Naive thymus-derived CD4-positive, alpha-beta T cell (primary cell): ENCODE measurements around the gene PHLDA2. TPM values are rescaled to one million over a fixed set of nuclear protein-coding genes. Genes with fewer than 3 reads are reported as not detected.
A peak's percentile ranks its signal among the peaks of the same experiment; 100 is the strongest.

Source experiments
- ATAC-seq: fragments of 150-1000 bp; cut with Tn5 transposase; 2 replicates; pipeline ENCODE4 v1.10.0; 2021; ENCODE audit warnings: mild to moderate bottlenecking, moderate library complexity
- CTCF ChIA-PET: fragments of 350-600 bp; sonication (Branson Sonifier 250); formaldehyde crosslinking; loops from one replicate; lab custom pipeline; 2021; ENCODE audit warnings: antibody characterized with exemption; lab: Charles Lee
- POLR2A ChIA-PET: fragments of 350-600 bp; sonication (Branson Sonifier 250); formaldehyde crosslinking; loops from one replicate; lab custom pipeline; 2021; ENCODE audit warnings: antibody characterized with exemption, inconsistent platforms; lab: Charles Lee
- DNase-seq, 9 donors: peaks; one replicate each; pipeline versions ENCODE4 v3.0.0 to v3.0.0-alpha.2; 2020 to 2022; ENCODE audit warnings: mixed read lengths in 1 of 9
- H3K27ac ChIP-seq: one replicate; pipeline ENCODE4 v1.7.0; 2013; ENCODE audit warnings: mild to moderate bottlenecking, low read depth, low read length, moderate library complexity
- H3K27me3 ChIP-seq, 2 donors: one replicate each; pipeline ENCODE4 v1.7.0; 2013; ENCODE audit warnings: low read length in 2 of 2, mild to moderate bottlenecking in 2 of 2, moderate library complexity in 2 of 2; ENCODE audit not compliant: control insufficient read depth in 2 of 2, insufficient read depth in 2 of 2
- H3K36me3 ChIP-seq, 3 experiments: 1 replicate in 2 of 3; 2 replicates in 1 of 3; pipeline ENCODE4 v1.7.0; 2013; ENCODE audit warnings: low read length in 3 of 3, mild to moderate bottlenecking in 3 of 3, moderate library complexity in 1 of 3; ENCODE audit not compliant: insufficient read depth in 3 of 3, control insufficient read depth in 2 of 3
- H3K4me1 ChIP-seq, 2 donors: one replicate each; pipeline ENCODE4 v1.7.0; 2013; ENCODE audit warnings: low read length in 2 of 2, mild to moderate bottlenecking in 2 of 2, moderate library complexity in 1 of 2; ENCODE audit not compliant: control insufficient read depth in 2 of 2, insufficient read depth in 2 of 2
- H3K4me3 ChIP-seq: 2 replicates; pipeline ENCODE4 v1.7.0; 2013; ENCODE audit warnings: mild to moderate bottlenecking, low read length
- H3K9me3 ChIP-seq, 3 experiments: 1 replicate in 2 of 3; 2 replicates in 1 of 3; pipeline ENCODE4 v1.7.0; 2013; ENCODE audit warnings: low read length in 3 of 3; ENCODE audit not compliant: control insufficient read depth in 2 of 3
- H3K27ac Mint-ChIP-seq, 9 donors: one replicate each; pipeline ENCODE4 v1.8.0; 2020 to 2022; ENCODE audit warnings: mixed read lengths in 9 of 9, mild to moderate bottlenecking in 8 of 9, moderate library complexity in 5 of 9, inconsistent platforms in 2 of 9
- H3K27me3 Mint-ChIP-seq, 5 donors: one replicate each; pipeline ENCODE4 v1.8.0; 2021 to 2022; ENCODE audit warnings: mixed read lengths in 5 of 5, mild to moderate bottlenecking in 1 of 5
- H3K36me3 Mint-ChIP-seq, 5 donors: one replicate each; pipeline ENCODE4 v1.8.0; 2020 to 2022; ENCODE audit warnings: mixed read lengths in 5 of 5, mild to moderate bottlenecking in 3 of 5, inconsistent platforms in 1 of 5
- H3K4me1 Mint-ChIP-seq, 7 donors: one replicate each; pipeline ENCODE4 v1.8.0; 2020 to 2022; ENCODE audit warnings: mixed read lengths in 7 of 7, mild to moderate bottlenecking in 3 of 7, inconsistent platforms in 1 of 7
- H3K4me3 Mint-ChIP-seq, 10 donors: one replicate each; pipeline ENCODE4 v1.8.0; 2020 to 2022; ENCODE audit warnings: mild to moderate bottlenecking in 10 of 10, mixed read lengths in 10 of 10, moderate library complexity in 6 of 10, inconsistent platforms in 2 of 10
- H3K9me3 Mint-ChIP-seq, 11 donors: one replicate each; pipeline ENCODE4 v1.8.0; 2020 to 2022; ENCODE audit warnings: mixed read lengths in 11 of 11, mild to moderate bottlenecking in 4 of 11, inconsistent platforms in 1 of 11, moderate library complexity in 1 of 11
- intact Hi-C, 2 donors: fragments of 100-400 bp; cut with micrococcal nuclease; formaldehyde crosslinking; loops; one replicate each; pipeline ENCODE4 v1.15.1; 2023
- polyA plus RNA-seq, 2 donors: library from polyadenylated mRNA; unstranded; fragments of 300-500 nt; fragmentation: Illumina TruSeq; gene quantifications; one replicate each; pipeline ENCODE4 v1.2.3, GENCODE V29; 2021
- total RNA-seq, 6 experiments: library from RNA in 5 of 6; stranded (reverse) in 5 of 6; gene quantifications; 1 replicate in 5 of 6; 2 replicates in 1 of 6; pipeline ENCODE4 v1.2.3 and lab custom pipeline; 2021 to 2026

The PHLDA2 gene
- total and polyA plus RNA-seq, 7 experiments from 2014 or later: 2.5 to 7.9 (median 4.5) TPM; not detected in 4

DNA sequence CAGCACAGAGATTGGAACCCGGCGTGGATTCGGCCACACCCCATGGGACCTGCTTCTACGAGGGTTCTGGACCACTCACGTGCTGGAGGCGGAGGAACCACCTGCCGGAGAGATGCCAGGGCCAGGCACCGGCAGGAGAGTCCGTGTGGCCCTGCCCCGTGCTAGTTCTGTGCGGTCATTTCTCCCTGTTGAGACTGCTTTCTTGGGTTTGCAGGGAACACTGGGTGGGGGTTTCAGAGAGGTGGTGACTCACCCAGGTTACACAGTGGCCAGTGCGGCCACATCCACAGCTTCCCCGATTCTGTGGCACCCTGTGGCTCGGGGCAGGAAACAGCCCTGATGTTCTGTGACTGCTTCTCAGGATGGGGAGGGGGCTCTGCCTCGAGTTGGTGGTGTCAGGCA, 3.6 kb upstream of the PHLDA2 start:
- DNase-seq: no peak
- intact Hi-C loops: no loop called here
- ChIA-PET POLR2A (no interaction called here), CTCF (no interaction called here)
- Mint-ChIP-seq H3K27ac (peak overlapping the region in 1 of 9 donors; percentile 42), H3K4me1 (peaks cover 12 to 30% (median 18%) of the 10 kb centered on the region in 7 donors), H3K4me3 (no peak overlapping the region), H3K36me3 (peaks cover 0 to 8% (median 3%) of the 10 kb centered on the region in 5 donors), H3K9me3 (peaks cover 0 to 12% (median 9%) of the 10 kb centered on the region in 11 donors), H3K27me3 (peaks cover 4 to 17% (median 8%) of the 10 kb centered on the region in 5 donors)
- Histone ChIP-seq H3K27me3 (peaks cover 3 to 4% of the 10 kb centered on the region in 2 donors), H3K4me3 (no peak overlapping the region), H3K9me3 (peaks cover 4 to 7% (median 6%) of the 10 kb centered on the region in 3 experiments), H3K36me3 (no peaks in the 10 kb centered on the region), H3K27ac (no peak overlapping the region), H3K4me1 (peaks cover 13 to 17% of the 10 kb centered on the region in 2 donors)
- peak; percentile 60 for ATAC-seq

DNA sequence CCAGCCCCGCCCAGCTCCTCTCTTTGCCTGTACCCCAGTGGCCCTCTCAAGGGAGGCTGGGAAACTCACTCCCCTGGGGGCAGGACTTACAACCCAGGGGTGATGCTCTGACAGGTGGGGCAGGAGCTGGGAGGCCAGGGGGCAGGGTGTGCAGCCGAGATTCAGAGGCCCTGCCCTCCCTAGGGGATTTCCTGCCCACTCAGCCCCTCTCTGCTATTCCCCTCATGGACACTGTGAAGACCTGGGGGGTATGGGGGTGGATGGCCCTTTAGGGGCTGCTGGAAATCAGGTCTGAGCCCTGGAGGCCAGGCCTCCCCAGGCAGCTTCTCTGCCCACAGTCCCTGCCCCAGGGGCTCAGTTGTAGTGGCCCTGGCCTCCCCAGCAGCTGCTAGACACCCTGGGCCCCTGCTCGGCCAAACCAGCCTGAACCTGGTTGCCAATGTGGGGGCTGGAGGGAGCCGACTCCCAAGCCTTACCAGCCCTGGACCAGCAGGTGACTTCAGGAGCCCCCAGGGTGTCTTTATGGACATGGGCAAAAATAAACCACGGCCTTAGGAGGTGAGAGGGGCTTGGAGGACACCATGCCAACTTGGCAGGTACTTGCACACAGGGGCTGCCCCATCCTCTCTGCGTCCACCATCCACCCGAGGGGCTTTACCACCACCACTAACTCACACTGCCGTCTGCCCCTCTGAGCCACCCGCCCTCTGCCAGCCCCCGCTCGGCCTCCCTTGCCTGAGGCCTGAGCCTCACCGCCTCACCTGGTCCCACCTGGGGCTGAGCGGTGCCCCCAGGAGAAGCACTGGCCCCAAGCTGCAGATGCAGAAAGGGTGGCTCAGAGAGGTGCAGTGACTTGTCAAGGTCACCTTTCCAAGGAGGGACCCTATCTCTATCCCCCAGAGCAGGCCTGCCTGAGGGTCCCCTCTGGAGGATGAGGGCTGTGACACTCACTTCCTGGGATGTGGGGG, 2.8 kb upstream of the PHLDA2 start:
- intact Hi-C loops: no loop called here
- Histone ChIP-seq H3K27ac (no peak overlapping the region), H3K9me3 (no peaks in the 10 kb centered on the region), H3K4me1 (peaks cover 13 to 20% of the 10 kb centered on the region in 2 donors), H3K4me3 (no peak overlapping the region), H3K36me3 (no peaks in the 10 kb centered on the region), H3K27me3 (peaks cover 3 to 4% of the 10 kb centered on the region in 2 donors)
- H3K27me3 Mint-ChIP-seq: peaks cover 4 to 24% (median 8%) of the 10 kb centered on the region in 5 donors
- POLR2A ChIA-PET: no interaction called here
- peaks cover 0 to 4% (median 2%) of the 10 kb centered on the region in 11 donors for H3K9me3 Mint-ChIP-seq
- no peak overlapping the region for H3K4me3 Mint-ChIP-seq
- peaks cover 0 to 2% (median 0%) of the 10 kb centered on the region in 5 donors for H3K36me3 Mint-ChIP-seq
- DNase-seq: no peak
- no peak overlapping the region for H3K27ac Mint-ChIP-seq
- peaks cover 14 to 35% (median 20%) of the 10 kb centered on the region in 7 donors for H3K4me1 Mint-ChIP-seq
- ATAC-seq: no peak
- CTCF ChIA-PET: no interaction called here

DNA sequence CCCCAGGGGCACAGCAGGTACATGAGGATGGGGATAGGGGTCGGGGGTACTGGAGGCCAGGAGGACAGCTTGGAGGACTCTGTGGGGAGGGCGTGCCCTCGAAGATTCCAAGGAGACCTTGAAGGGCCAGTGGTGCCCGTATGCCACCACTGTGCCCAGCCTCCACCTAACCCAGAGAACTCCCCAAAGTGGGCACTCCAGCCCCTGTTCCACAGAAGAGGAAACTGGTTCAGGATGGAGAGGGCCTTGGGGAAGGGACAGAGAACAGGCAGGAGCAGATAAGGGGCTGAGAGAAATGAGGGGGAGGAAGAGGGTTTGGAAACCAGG, 2.2 kb upstream of the PHLDA2 start:
- Mint-ChIP-seq H3K27ac (peak overlapping the region in 1 of 9 donors; percentile 68), H3K4me1 (peaks cover 14 to 35% (median 20%) of the 10 kb centered on the region in 7 donors), H3K4me3 (no peak overlapping the region), H3K9me3 (peaks cover 0 to 1% (median 0%) of the 10 kb centered on the region in 11 donors), H3K27me3 (peaks cover 4 to 29% (median 8%) of the 10 kb centered on the region in 5 donors), H3K36me3 (no peaks in the 10 kb centered on the region)
- DNase-seq (no peak), ATAC-seq (no peak)
- H3K27ac ChIP-seq: no peak overlapping the region
- H3K4me1 ChIP-seq: peaks cover 13 to 20% of the 10 kb centered on the region in 2 donors
- H3K36me3 ChIP-seq: no peaks in the 10 kb centered on the region
- H3K27me3 ChIP-seq: peaks cover 3 to 4% of the 10 kb centered on the region in 2 donors
- POLR2A ChIA-PET: no interaction called here
- intact Hi-C loops: no loop called here
- H3K4me3 ChIP-seq: no peak overlapping the region
- no peaks in the 10 kb centered on the region for H3K9me3 ChIP-seq
- CTCF ChIA-PET: no interaction called here

DNA sequence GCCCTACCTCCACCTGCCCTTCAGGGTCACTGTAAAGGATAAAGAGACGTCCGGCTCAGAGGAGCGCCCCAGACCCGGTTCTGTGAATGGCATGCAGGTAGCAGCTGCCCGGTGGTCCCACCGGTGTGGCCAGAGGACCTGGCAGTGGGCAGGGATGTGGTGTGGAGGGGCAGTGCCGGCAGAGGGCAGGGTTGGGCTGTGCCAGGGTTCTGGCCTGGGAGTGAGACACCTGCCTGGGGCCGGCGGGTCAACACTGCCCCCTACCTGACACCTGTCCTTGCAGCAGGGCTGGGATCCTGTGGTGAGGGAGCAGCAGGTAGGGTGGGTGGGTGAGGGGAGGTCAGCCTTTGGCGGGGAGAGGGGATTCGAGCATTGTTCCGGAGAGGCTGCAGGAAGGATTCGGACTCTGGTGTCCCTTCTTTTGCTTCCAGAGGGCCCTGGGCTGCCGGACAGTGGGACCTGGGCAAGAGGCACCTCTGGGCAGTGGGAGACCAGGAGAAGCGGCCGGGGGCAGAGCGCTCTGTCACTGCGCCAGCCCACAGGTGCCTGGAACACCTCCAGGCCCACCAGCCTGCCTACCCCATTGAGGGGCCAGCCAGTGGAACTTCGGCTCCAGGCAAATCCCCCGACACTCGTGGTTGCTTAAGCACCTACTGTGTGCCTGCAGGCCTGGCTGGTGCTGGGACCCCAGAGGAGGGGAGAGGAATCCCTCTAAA, 1.6 kb upstream of the PHLDA2 start:
- H3K4me3 Mint-ChIP-seq: peak overlapping the region; percentile 66 to 86 (median 78)
- peak overlapping the region; percentile 61 for H3K4me3 ChIP-seq
- intact Hi-C loops: loop anchor here (1.0 kb wide), 5 partner anchors 29 to 399 kb away; a partner anchor contains a TSS
- H3K9me3 ChIP-seq: no peaks in the 10 kb centered on the region
- peaks cover 4 to 30% (median 8%) of the 10 kb centered on the region in 5 donors for H3K27me3 Mint-ChIP-seq
- peaks cover 14 to 35% (median 20%) of the 10 kb centered on the region in 7 donors for H3K4me1 Mint-ChIP-seq
- H3K36me3 ChIP-seq: no peaks in the 10 kb centered on the region
- ChIA-PET CTCF (interaction anchor here (1.2 to 2.3 kb wide), 6 partner anchors 16 to 398 kb away, joined by 3 to 10 read pairs (median 6); no protein-coding TSS in a partner anchor), POLR2A (interaction anchor here (0.8 to 1.5 kb wide), 2 partner anchors 10 to 15 kb away, joined by 4 to 5 read pairs; no protein-coding TSS in a partner anchor)
- H3K4me1 ChIP-seq: peaks cover 13 to 20% of the 10 kb centered on the region in 2 donors
- H3K27ac Mint-ChIP-seq: peak overlapping the region in 4 of 9 donors; percentile 32 to 76 (median 46)
- no peaks in the 10 kb centered on the region for H3K36me3 Mint-ChIP-seq
- peaks cover 3 to 4% of the 10 kb centered on the region in 2 donors for H3K27me3 ChIP-seq
- no peak overlapping the region for H3K27ac ChIP-seq
- DNase-seq (peak in 1 of 9 donors; percentile 61), ATAC-seq (peak; percentile 14)
- peaks cover 0 to 1% (median 0%) of the 10 kb centered on the region in 11 donors for H3K9me3 Mint-ChIP-seq

DNA sequence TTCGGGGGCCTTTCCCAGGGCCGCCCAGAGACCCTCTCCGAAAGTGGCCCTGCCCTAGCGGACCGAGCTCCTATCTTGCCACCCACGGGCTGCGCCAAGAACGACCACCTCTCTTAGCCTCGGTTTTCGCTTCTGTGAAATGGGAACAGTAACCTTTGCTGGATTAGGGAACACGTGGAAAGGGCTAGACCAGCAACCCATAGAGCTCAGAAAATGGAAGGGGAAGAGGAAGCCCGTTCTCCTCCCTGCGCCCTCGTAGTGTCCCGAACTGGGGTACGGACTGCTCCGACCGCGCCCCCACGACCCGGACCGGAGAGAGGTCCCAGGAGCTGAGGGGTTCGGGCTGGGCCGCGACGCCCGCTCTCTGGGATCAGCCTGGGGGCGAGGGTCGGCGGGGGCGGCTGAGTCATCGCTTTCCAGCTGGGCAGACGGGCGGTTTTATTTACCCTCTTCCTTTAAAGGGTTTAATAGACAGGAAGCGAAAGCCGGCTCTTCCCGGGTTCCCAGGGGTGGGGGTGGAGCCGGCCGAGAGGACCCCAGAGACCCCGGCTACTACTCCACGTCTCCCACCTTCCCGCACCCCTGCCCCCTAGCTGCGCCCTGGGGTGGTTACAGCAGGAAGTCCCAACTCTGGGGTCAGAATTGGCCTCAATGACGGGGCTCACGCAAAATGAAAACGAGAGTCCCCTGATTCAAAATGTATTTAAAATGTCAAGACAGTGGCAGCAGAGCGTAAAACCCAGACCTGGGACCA, 907 bp upstream of the PHLDA2 start:
- peaks cover 13 to 20% of the 10 kb centered on the region in 2 donors for H3K4me1 ChIP-seq
- Mint-ChIP-seq H3K36me3 (no peaks in the 10 kb centered on the region), H3K4me3 (peak overlapping the region; percentile 72 to 88 (median 82)), H3K4me1 (peaks cover 14 to 35% (median 20%) of the 10 kb centered on the region in 7 donors), H3K9me3 (peaks cover 0 to 1% (median 0%) of the 10 kb centered on the region in 11 donors), H3K27me3 (peaks cover 4 to 30% (median 8%) of the 10 kb centered on the region in 5 donors), H3K27ac (peak overlapping the region in 7 of 9 donors; percentile 32 to 76 (median 50))
- intact Hi-C loops: loop anchor here (1.0 to 2.0 kb wide), 7 partner anchors 27 to 398 kb away; a partner anchor contains a TSS
- POLR2A ChIA-PET: interaction anchor here (0.8 to 1.5 kb wide), 2 partner anchors 11 to 14 kb away, joined by 4 to 5 read pairs; no protein-coding TSS in a partner anchor
- H3K27me3 ChIP-seq: peaks cover 3 to 4% of the 10 kb centered on the region in 2 donors
- DNase-seq (peak in 1 of 9 donors; percentile 71), ATAC-seq (no peak)
- no peaks in the 10 kb centered on the region for H3K9me3 ChIP-seq
- peak overlapping the region; percentile 61 for H3K4me3 ChIP-seq
- H3K36me3 ChIP-seq: no peaks in the 10 kb centered on the region
- CTCF ChIA-PET: interaction anchor here (0.6 to 2.3 kb wide), 7 partner anchors 17 to 397 kb away, joined by 3 to 10 read pairs (median 5); no protein-coding TSS in a partner anchor
- H3K27ac ChIP-seq: no peak overlapping the region
